Lower leg skin (tissue), 3 donors: ENCODE measurements around the gene SMPDL3B.

Experiments
- CTCF ChIP-seq, 3 donors: fragments of 450-650 bp; IDR thresholded peaks; one replicate each; pipeline ENCODE4 v1.5.1; 2016; ENCODE audit warnings: antibody characterized with exemption in 3 of 3, mild to moderate bottlenecking in 3 of 3, moderate library complexity in 2 of 3
- POLR2A ChIP-seq, 2 donors: fragments of 450-650 bp; IDR thresholded peaks; one replicate each; pipeline ENCODE4 v1.6.1; 2016 to 2017; ENCODE audit warnings: antibody characterized with exemption in 2 of 2, mild to moderate bottlenecking in 1 of 2, moderate library complexity in 1 of 2

GRCh38 chr1:27941671-27942540 lies 7.1 kb downstream of the SMPDL3B start:
- TF ChIP-seq POLR2A (IDR thresholded peaks at IDR 0.05) (no peak), CTCF (IDR thresholded peaks at IDR 0.05) (no peak)
